GM19240 (cell line): ENCODE results near the gene NPIPB6.

Experiments
- DNase-seq: peaks from one replicate; pipeline ENCODE4 v3.0.0; 2011; ENCODE audit warnings: low spot score; ENCODE audit not compliant: insufficient read length

The NPIPB6 gene

GRCh38 chr16:28324235-28324886, 38.9 kb downstream of the NPIPB6 start:
- DNase-seq, result no peak

DNA sequence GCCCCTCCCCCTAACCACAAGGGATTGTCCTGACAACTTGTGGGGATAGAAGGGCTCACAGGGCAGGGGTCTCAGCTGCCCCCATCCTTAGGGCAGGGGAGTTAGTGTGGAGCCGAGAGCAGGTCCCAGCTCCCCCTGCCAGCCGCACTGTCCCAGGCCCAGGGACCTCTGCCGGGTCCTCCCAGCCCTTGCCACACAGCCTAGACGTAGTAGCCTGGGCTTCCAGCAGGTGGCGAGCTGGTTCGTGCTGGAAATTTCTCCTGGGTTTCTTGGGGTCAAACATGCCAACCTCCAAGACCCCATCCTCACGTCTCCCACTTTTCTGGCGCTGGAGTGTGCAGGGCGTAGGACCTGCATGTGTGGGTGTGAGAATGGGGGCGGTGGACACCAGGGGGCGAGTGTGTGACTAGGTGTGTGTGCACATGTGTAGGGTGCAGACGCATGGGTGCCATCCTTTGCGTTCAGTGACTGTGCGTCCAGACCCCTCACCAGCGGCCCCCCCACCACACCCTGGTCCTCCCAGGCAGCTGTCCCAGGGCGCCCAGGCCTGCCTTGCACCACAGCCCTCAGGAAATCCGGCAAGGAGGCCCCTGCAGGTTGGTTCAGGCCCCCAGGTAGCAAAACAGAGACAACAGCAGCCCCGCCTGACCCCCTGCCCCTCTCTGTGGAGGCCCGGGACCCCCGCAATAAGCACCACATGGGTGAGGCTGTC, 41.5 kb downstream of the NPIPB6 start:
- DNase-seq, result peak; percentile 52

DNA sequence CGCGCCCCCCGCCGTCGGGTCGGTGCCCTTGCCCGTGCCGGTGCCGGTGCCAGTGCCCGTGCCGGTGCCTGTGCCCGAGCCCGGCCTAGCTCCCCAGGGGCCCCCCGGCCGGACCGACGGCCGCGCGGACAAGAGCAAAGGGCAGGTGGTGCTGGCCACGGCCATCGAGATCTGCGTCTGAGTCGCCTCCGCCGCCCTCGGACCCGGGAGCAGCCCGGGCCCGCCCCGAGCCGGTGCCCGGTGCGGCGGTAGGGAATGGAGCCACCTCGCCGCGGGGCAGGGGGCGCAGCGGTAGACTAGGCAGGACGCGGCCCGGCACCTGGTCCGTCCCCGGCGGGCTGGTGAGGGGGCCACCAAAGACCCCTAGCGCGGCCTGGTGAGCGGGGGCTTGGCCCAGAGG, 42.6 kb downstream of the NPIPB6 start:
- no peak for DNase-seq

GRCh38 chr16:28320023-28320561, 43.2 kb downstream of the NPIPB6 start:
- DNase-seq, result no peak

- no peak for DNase-seq
Measured at GRCh38 chr16:28319476-28320022, 43.8 kb downstream of the NPIPB6 start.

- DNase-seq, result no peak
Measured at GRCh38 chr16:28318042-28318744, 45.1 kb downstream of the NPIPB6 start.

DNA sequence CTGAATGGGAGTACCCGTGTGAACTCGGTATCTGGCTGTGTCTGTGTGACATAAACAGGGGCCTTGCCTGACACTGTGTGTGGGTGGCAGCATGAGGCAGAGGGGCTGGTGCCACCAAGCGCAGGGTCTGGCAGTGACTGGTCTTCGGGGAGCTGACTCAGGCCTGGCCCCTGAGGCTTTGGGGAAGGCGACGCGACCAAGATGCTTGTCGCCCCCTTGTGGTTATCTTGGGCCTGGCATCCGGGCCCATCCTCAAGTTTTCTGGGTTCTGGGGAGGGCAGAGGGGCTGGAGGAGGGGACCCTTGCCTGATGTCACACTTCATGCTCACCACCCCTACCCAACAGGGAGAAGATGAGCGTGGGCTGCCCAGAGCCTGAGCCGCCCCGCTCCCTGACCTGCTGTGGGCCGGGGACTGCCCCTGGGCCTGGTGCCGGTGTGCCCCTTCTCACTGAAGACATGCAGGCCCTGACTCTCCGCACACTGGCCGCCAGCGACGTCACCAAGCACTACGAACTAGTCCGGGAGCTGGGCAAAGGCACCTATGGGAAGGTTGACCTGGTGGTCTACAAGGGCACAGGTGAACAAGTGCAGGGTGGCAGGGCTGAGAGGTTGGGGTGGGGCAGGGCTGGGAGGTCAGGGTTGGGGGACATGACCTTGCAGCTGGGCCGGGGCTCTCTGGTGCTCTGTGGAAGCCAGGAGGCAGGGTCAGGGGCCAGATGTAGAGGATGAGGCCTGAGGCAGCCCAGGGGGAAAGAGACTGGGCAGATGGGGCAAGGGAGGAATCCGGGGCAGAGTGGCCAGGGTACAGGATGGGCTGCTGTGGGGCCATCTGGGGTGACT, 46.0 kb downstream of the NPIPB6 start:
- peak; percentile 69 for DNase-seq

DNA sequence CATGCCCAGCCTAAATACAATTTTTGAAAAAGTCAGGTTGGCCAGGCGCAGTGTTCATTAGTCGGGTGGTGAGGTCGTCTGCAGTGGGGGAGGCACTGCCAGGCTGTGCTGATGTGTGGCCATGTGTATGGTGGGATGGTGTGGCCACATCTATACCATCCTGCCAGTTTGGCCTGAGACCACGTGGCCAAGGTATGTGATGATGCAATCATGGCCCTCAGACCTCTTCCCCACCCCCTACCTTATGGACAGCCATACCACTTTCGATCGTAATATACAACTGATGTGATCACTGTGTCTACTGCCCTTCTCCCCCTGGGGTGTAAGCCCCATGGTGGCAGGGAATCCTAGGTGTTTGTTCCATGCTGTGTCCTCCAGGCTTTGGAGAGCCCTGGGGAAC, 47.3 kb downstream of the NPIPB6 start:
- DNase-seq, result no peak

GRCh38 chr16:28313587-28313986, 49.7 kb downstream of the NPIPB6 start:
- DNase-seq, result no peak

DNA sequence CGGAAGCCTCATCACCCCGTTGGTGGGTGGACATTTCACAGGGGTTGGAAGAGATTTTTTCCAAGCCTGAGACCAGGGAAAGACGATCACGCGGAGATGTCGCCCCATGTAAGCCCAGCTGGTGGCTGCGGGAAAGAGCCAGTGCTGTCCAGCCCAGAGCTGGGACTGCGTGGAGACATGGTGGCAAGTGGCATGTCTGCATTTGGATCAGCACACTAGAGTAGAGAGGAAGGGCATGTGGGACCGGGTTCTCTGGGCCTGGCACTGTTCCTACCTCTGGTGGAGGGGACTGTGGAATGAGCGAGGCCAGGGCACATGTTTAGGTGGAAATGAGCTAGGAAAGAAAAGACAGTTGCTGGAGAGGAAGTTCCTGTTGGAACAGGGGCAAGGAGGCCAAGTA, 51.0 kb downstream of the NPIPB6 start:
- DNase-seq, result no peak

- no peak for DNase-seq
Measured at GRCh38 chr16:28311913-28312312, 51.4 kb downstream of the NPIPB6 start.

GRCh38 chr16:28311413-28311812, 51.9 kb downstream of the NPIPB6 start:
- no peak for DNase-seq

- DNase-seq, result no peak
Measured at GRCh38 chr16:28310796-28311195, 52.5 kb downstream of the NPIPB6 start.

GRCh38 chr16:28309811-28310311, 53.4 kb downstream of the NPIPB6 start:
- no peak for DNase-seq

DNA sequence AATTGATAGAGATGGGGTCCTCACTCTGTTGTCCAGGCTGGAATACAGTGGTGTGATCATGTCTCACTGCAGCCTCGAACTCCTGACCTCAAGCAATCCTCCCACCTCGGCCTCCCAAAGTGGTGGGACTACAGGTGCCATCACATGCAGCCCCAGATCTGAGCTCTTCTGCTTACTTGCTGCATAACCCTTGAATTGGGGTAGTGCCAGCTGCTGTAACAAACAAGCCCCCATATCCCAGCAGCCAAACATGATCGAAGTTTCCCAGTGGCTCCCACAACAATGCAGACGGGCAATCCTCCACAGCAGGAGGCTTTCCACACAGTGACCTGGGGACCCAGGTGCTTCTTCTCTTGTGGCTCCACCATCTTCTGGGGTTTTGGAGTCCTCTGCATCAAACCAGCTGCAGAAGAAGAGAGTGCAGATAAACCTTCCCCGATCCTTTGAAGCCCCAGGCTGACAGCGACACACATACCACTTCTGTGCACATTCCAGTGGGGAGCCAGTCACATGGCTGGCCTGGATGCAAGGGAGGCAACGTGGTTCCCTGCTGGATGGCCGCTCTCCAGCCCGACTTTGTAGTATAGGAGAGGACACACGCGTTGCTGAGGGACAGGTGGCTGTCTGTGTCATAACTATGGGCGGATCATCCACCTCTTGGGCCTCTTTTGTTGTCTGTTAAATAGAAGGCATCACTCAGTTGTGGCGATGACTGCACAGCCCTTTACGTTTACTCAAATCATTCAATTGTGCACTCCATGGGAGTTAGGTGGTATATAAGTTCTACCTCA, 54.3 kb downstream of the NPIPB6 start:
- DNase-seq, result no peak

DNA sequence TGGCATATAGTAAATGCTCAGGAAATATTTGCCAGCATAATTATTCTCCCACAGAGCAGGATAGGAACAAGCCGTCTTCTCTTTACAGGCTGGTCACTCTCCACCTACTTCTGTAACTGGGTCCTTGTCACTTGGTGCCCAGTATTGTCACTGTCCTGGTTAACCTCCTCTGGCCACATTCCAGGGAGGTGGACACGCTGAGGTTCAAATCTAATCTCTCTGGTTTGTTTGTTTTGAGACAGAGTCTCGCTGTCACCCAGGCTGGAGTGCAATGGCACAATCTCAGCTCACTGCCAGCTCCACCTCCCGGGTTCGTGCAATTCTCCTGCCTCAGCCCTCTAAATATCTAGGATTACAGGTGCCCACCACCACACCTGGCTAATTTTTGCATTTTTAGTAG, 55.4 kb downstream of the NPIPB6 start:
- no peak for DNase-seq

DNA sequence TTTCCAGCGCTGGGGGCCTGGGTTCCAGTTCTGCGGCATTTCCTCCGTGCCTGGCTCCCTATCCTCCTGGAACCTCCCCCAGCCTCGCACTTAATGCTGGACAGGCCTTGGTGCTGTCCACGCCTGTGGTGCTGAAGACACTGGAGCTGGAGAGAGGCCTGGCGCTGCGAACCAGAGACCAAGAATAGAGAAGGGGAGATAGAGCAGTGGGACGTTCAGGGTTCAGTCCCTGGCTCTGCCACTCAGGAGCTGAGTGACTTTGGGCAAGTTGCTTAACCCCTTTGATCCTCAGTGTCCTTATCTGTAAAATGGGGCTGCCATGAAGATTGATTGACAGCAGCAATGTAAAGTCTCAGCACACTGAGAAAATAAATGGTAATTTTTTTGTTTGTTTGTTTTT, 59.1 kb downstream of the NPIPB6 start:
- DNase-seq, result no peak

DNA sequence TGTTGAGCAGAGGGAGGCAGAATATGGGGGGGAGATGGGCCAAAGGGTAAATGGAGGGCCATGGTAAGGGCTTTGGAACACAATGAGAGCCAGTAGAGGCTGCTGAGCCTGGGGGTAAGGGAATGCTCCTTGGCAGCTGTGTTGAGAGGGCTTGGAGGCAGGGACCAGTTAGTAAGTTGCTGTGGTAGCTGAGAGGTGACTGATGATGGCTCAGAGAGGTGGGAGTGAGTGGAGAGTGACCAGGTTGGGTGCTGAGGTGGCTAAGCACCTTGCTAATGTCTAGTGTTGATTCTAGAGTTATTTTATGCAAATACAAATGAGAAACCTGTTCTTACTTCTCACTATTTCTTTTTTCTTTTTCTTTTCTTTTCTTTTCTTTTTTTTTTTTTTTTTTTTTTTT, 60.2 kb downstream of the NPIPB6 start:
- no peak for DNase-seq

DNA sequence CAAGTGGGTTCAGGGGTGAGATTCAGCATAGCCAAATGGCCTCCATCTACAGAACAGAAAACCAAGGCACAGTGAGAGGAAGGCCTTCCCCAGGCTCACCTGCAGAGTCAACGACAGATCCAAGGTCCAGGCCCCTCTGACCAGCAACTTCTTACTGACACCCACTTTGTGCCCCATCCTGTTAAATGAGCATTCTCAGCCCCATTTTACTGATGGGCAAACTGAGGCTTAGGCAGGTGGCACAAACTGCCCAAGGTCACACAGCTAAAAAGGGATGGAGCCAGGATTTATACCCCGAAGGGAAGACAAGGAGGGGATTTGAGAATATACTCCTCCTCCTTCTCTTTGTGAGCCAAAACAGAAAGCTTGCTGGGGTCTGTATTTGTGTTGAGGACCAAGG, 61.7 kb downstream of the NPIPB6 start:
- no peak for DNase-seq

DNA sequence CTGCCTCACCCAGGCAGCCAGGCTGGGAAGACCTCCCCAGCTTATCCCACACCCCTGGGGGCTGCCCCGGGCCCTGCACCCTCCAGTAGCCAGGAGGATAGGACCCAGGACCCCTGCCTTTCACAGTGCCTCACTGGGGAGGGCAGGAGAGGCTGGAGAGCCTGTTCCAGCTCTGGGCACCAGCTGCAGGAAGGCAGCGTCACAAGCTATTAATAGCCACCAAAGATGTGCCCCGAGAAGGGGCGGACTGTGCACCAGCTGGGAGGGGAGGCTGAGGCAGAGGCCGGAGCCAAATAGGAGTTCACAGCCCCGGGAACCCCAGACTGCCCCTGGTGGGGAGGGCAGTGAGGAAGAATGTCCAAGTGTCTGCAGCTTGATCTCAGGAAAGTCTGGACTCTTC, 62.2 kb downstream of the NPIPB6 start:
- no peak for DNase-seq
